Measurements from ENCODE around the gene FAM13C.

DNA sequence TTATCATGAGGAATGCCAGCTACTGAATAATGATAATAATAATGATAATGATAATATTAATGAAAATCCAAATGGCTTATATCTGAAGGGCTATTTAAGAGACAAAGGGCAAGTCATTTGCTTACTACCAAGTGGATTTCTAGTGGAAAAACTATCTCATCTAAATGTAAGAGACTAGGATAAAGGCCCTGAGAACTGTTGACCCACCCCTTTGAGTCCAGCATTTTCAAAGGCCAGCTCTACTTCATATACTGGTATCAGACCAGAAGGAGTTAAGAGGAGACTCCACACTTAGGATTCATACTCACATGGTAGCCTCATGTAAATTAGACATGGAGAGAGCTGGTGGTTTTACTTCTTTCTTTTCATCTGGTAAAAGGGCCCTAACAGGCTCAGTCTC is 109.9 kb downstream of the FAM13C start:
- TF ChIP-seq ZNF274 (IDR thresholded peaks at IDR 0.05; ENCODE audit: low read depth, low read length), result no peak
- TF ChIP-seq SUZ12 (IDR thresholded peaks at IDR 0.05; ENCODE audit: extremely low read depth, insufficient read depth, insufficient read length), result no peak
